Astrocyte (in vitro differentiated cells and primary cell): ENCODE data around the gene PISD. TPM values are rescaled to one million over a fixed set of nuclear protein-coding genes. Genes with fewer than 3 reads are reported as not detected.
A peak's percentile ranks its signal among the peaks of the same experiment; 100 is the strongest.

Source experiments
- DNase-seq: peaks from one replicate; pipeline ENCODE4 v3.0.0-alpha.2; 2010; ENCODE audit warnings: low read depth
- FAIRE-seq: peaks from 2 replicates; lab custom pipeline; 2011; peaks lifted over from hg19 to GRCh38; lab: Jason Lieb, UNC
- H2AFZ ChIP-seq: 2 replicates; pipeline ENCODE4 v1.6.0; 2012; ENCODE audit warnings: low read depth, low read length, inconsistent platforms
- H3K27ac ChIP-seq: 2 replicates; pipeline ENCODE4 v1.5.1; 2011; ENCODE audit warnings: low read depth, low read length, inconsistent platforms
- H3K27me3 ChIP-seq: 2 replicates; pipeline ENCODE4 v1.6.0; 2011; ENCODE audit warnings: low read length, inconsistent platforms; ENCODE audit not compliant: insufficient read depth
- H3K36me3 ChIP-seq: 2 replicates; pipeline ENCODE4 v1.5.1; 2011; ENCODE audit warnings: low read length, inconsistent platforms; ENCODE audit not compliant: insufficient read depth
- H3K4me1 ChIP-seq: 2 replicates; pipeline ENCODE4 v1.5.1; 2011; ENCODE audit warnings: low read length, inconsistent platforms; ENCODE audit not compliant: insufficient read depth
- H3K4me2 ChIP-seq: 2 replicates; pipeline ENCODE4 v1.6.0; 2012; ENCODE audit warnings: low read length, inconsistent platforms
- H3K4me3 ChIP-seq: 2 replicates; pipeline ENCODE4 v1.5.1; 2011; ENCODE audit warnings: low read depth, mild to moderate bottlenecking, low read length, inconsistent platforms; ENCODE audit not compliant: insufficient read depth
- H3K79me2 ChIP-seq: 2 replicates; pipeline ENCODE4 v1.6.0; 2012; ENCODE audit warnings: mild to moderate bottlenecking, low read length, inconsistent platforms; ENCODE audit not compliant: insufficient read depth
- H3K9ac ChIP-seq: 2 replicates; pipeline ENCODE4 v1.6.0; 2012; ENCODE audit warnings: mild to moderate bottlenecking, low read length, inconsistent platforms
- H3K9me3 ChIP-seq: 2 replicates; pipeline ENCODE4 v1.5.1; 2012; ENCODE audit warnings: low read depth, mild to moderate bottlenecking, low read length, inconsistent platforms; ENCODE audit not compliant: insufficient read depth
- H4K20me1 ChIP-seq: 2 replicates; pipeline ENCODE4 v1.6.0; 2012; ENCODE audit warnings: low read length, inconsistent platforms; ENCODE audit not compliant: insufficient read depth
- H3K27ac Mint-ChIP-seq: one replicate; pipeline ENCODE4 v1.8.0; 2021; ENCODE audit warnings: mild to moderate bottlenecking, mixed read lengths; ENCODE audit not compliant: unreplicated experiment
- H3K27me3 Mint-ChIP-seq: one replicate; pipeline ENCODE4 v1.8.0; 2021; ENCODE audit warnings: low read depth, mixed read lengths; ENCODE audit not compliant: unreplicated experiment
- H3K36me3 Mint-ChIP-seq: one replicate; pipeline ENCODE4 v1.8.0; 2021; ENCODE audit warnings: low read depth, mixed read lengths; ENCODE audit not compliant: unreplicated experiment
- H3K4me1 Mint-ChIP-seq: one replicate; pipeline ENCODE4 v1.8.0; 2021; ENCODE audit warnings: low read depth, mixed read lengths; ENCODE audit not compliant: unreplicated experiment
- H3K4me3 Mint-ChIP-seq: one replicate; pipeline ENCODE4 v1.8.0; 2021; ENCODE audit warnings: mild to moderate bottlenecking, moderate library complexity, mixed read lengths; ENCODE audit not compliant: unreplicated experiment
- H3K9me3 Mint-ChIP-seq: one replicate; pipeline ENCODE4 v1.8.0; 2021; ENCODE audit warnings: mild to moderate bottlenecking, mixed read lengths; ENCODE audit not compliant: unreplicated experiment
- EZH2 ChIP-seq: IDR thresholded peaks from 2 replicates; pipeline ENCODE4 v1.6.1; 2012; ENCODE audit warnings: mild to moderate bottlenecking, low read length, inconsistent platforms; ENCODE audit not compliant: insufficient read depth
- total RNA-seq: library from RNA; stranded (reverse); gene quantifications from 2 replicates; pipeline ENCODE4 v1.2.1, GENCODE V29; 2021
- TF ChIP-seq, protein P1 (sequence below): IDR thresholded peaks from 2 replicates; pipeline ENCODE4 v1.5.1; 2011; ENCODE audit warnings: low read depth, mild to moderate bottlenecking, inconsistent platforms, low read length, moderate library complexity; ENCODE audit not compliant: insufficient read depth

Gene PISD
- total RNA-seq, 1 donor from 2014 or later, result 43.2 TPM

DNA sequence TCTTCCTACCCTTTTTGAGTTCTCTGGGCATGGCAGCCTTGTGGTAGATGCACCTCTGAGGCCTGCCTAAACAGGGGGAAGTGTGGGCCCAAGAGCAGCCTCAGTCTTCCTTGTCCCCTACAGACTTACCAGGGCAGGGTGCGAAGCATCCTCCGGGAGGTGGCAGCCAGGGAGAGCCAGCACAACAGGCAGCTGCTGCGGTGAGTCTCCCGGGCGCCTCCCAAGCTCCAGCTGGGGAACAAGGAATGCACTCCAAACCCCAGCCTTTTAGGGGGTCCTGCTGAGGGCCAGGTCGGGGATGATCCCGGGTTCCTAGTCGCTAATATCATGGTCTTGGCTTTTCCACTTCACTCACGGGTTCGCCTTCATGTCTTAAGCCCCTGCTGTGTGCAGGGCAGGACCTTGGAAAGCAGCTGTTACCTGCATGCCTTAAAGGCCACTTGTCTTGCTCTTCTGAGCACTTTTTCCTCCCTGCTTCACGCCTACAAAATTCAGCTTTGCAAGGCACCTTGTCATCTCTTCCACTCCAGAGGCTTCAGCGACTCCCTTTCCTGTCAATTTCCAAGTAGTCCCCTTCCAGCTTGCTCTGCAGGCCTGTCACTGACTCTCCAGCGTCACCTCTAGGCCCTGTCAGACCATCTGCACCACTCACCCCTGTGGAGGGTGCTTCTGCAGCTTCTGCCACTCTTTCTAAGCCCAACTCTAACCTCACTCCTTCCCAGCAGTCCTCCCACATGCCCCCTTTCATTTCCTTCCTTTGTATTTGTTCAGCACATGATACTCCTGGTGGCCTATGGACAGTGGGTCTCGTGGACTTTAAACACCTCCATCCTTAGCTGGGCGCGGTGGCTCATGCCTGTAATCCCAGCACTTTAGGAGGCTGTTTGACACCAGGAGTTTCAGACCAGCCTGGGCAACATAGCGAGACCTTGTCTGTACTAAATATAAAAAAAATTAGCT lies 57.0 kb downstream of the PISD start:
- Histone ChIP-seq H3K4me3 (no peak overlapping the region), H3K27me3 (no peaks in the 10 kb centered on the region), H3K27ac (no peak overlapping the region), H3K79me2 (no peaks in the 10 kb centered on the region), H3K9me3 (no peaks in the 10 kb centered on the region), H4K20me1 (no peaks in the 10 kb centered on the region), H3K36me3 (no peaks in the 10 kb centered on the region), H2AFZ (no peak overlapping the region), H3K4me1 (peaks cover 14% of the 10 kb centered on the region), H3K4me2 (no peak overlapping the region), H3K9ac (no peak overlapping the region)
- peaks cover 4% of the 10 kb centered on the region for H3K36me3 Mint-ChIP-seq
- no peaks in the 10 kb centered on the region for H3K27me3 Mint-ChIP-seq
- no peak overlapping the region for H3K27ac Mint-ChIP-seq
- no peak for FAIRE-seq
- peaks cover 5% of the 10 kb centered on the region for H3K4me1 Mint-ChIP-seq
- no peak for TF ChIP-seq EZH2
- TF ChIP-seq, protein P1, sequence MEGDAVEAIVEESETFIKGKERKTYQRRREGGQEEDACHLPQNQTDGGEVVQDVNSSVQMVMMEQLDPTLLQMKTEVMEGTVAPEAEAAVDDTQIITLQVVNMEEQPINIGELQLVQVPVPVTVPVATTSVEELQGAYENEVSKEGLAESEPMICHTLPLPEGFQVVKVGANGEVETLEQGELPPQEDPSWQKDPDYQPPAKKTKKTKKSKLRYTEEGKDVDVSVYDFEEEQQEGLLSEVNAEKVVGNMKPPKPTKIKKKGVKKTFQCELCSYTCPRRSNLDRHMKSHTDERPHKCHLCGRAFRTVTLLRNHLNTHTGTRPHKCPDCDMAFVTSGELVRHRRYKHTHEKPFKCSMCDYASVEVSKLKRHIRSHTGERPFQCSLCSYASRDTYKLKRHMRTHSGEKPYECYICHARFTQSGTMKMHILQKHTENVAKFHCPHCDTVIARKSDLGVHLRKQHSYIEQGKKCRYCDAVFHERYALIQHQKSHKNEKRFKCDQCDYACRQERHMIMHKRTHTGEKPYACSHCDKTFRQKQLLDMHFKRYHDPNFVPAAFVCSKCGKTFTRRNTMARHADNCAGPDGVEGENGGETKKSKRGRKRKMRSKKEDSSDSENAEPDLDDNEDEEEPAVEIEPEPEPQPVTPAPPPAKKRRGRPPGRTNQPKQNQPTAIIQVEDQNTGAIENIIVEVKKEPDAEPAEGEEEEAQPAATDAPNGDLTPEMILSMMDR, result no peak
- H3K4me3 Mint-ChIP-seq, result no peak overlapping the region
- H3K9me3 Mint-ChIP-seq, result no peaks in the 10 kb centered on the region
- DNase-seq, result no peak

- TF ChIP-seq, protein P1, result no peak
- Histone ChIP-seq H3K9me3 (no peaks in the 10 kb centered on the region), H3K4me1 (peaks cover 14% of the 10 kb centered on the region), H4K20me1 (no peaks in the 10 kb centered on the region), H3K79me2 (no peaks in the 10 kb centered on the region), H3K27ac (no peak overlapping the region), H3K4me2 (no peak overlapping the region), H3K4me3 (no peak overlapping the region), H2AFZ (no peak overlapping the region), H3K36me3 (no peaks in the 10 kb centered on the region), H3K27me3 (no peaks in the 10 kb centered on the region), H3K9ac (no peak overlapping the region)
- Mint-ChIP-seq H3K4me3 (peak overlapping the region; percentile 20), H3K4me1 (peaks cover 5% of the 10 kb centered on the region), H3K36me3 (peaks cover 2% of the 10 kb centered on the region), H3K9me3 (no peaks in the 10 kb centered on the region), H3K27me3 (no peaks in the 10 kb centered on the region), H3K27ac (no peak overlapping the region)
- FAIRE-seq, result no peak
- no peak for DNase-seq
Observed at GRCh38 chr22:31604137-31604705, 57.8 kb downstream of the PISD start.
